B cell (primary cell): ENCODE data around the gene EPN2. TPM values are rescaled to one million over a fixed set of nuclear protein-coding genes. Genes with fewer than 3 reads are reported as not detected.

Experiments used
- ATAC-seq: fragments of 200-7000 bp; cut with Tn5 transposase; one replicate; pipeline ENCODE4 v1.10.0; 2021; ENCODE audit warnings: low read depth, mild to moderate bottlenecking, moderate number of reproducible peaks, moderate library complexity
- CTCF ChIA-PET: fragments of 350-600 bp; sonication (Branson Sonifier 250); formaldehyde crosslinking; loops from one replicate; lab custom pipeline; 2021; ENCODE audit warnings: antibody characterized with exemption, inconsistent platforms; lab: Charles Lee
- POLR2A ChIA-PET: fragments of 350-600 bp; sonication (Branson Sonifier 250); formaldehyde crosslinking; loops from one replicate; lab custom pipeline; 2021; ENCODE audit warnings: antibody characterized with exemption; lab: Charles Lee
- DNase-seq: peaks from one replicate; pipeline ENCODE4 v3.0.0; 2013
- H2AFZ ChIP-seq: 2 replicates; pipeline ENCODE4 v1.6.1; 2012; ENCODE audit warnings: mild to moderate bottlenecking, low read depth, low read length; ENCODE audit not compliant: insufficient read depth, poor library complexity, severe bottlenecking
- H3K27ac ChIP-seq, 2 donors: 1 replicate in 1 of 2; 2 replicates in 1 of 2; pipeline ENCODE4 v1.5.1; 2012 to 2013; ENCODE audit warnings: low read length in 2 of 2, mild to moderate bottlenecking in 2 of 2, moderate library complexity in 1 of 2
- H3K27me3 ChIP-seq, 4 experiments: fragments of 200-600 bp in 1 of 4; sonication (generic) in 1 of 4; replicated peaks in 1 of 4; 1 replicate in 2 of 4; 2 replicates in 2 of 4; pipeline versions ENCODE4 v1.6.1 to v1.7.0; 2013 to 2016; ENCODE audit warnings: low read length in 3 of 4, mild to moderate bottlenecking in 2 of 4, mixed read lengths in 1 of 4, moderate library complexity in 1 of 4; ENCODE audit not compliant: insufficient read depth in 4 of 4, control insufficient read depth in 3 of 4; ENCODE audit errors: control extremely low read depth in 1 of 4
- H3K36me3 ChIP-seq, 2 experiments: replicated peaks in 1 of 2; 1 replicate in 1 of 2; 2 replicates in 1 of 2; pipeline versions ENCODE4 v1.6.1 to v1.7.1; 2013; ENCODE audit warnings: low read length in 1 of 2; ENCODE audit not compliant: insufficient read depth in 2 of 2, control insufficient read depth in 1 of 2; ENCODE audit errors: control extremely low read depth in 1 of 2, extremely low read depth in 1 of 2
- H3K4me1 ChIP-seq, 2 donors: fragments of 200-600 bp in 1 of 2; sonication (generic) in 1 of 2; 1 replicate in 1 of 2; 2 replicates in 1 of 2; pipeline versions ENCODE4 v1.5.1 to v1.6.1; 2013 to 2017; ENCODE audit warnings: low read length in 2 of 2; ENCODE audit not compliant: control insufficient read depth in 2 of 2, insufficient read depth in 2 of 2
- H3K4me2 ChIP-seq: replicated peaks from 2 replicates; pipeline ENCODE3; 2012; ENCODE audit warnings: mild to moderate bottlenecking, low read depth, low read length; ENCODE audit not compliant: poor library complexity, severe bottlenecking
- H3K4me3 ChIP-seq, 5 experiments: fragments of 200-600 bp in 1 of 5; sonication (generic) in 1 of 5; 1 replicate in 3 of 5; 2 replicates in 2 of 5; pipeline versions ENCODE4 v1.5.1 to v1.7.0; 2011 to 2016; ENCODE audit warnings: low read length in 4 of 5, mild to moderate bottlenecking in 4 of 5, low read depth in 2 of 5, control low read depth in 1 of 5, moderate library complexity in 1 of 5; ENCODE audit not compliant: insufficient read depth in 1 of 5; ENCODE audit errors: control extremely low read depth in 1 of 5, extremely low read depth in 1 of 5
- H3K79me2 ChIP-seq: fragments of 200-600 bp; sonication (generic); one replicate; pipeline ENCODE4 v1.6.0; 2016; ENCODE audit warnings: low read length; ENCODE audit not compliant: control insufficient read depth, insufficient read depth
- H3K9ac ChIP-seq: fragments of 200-600 bp; sonication (generic); 2 replicates; pipeline ENCODE4 v1.6.1; 2017; ENCODE audit warnings: mild to moderate bottlenecking, low read length, moderate library complexity
- H3K9me3 ChIP-seq, 3 donors: one replicate each; pipeline versions ENCODE4 v1.6.1 to v1.7.1; 2013; ENCODE audit warnings: low read length in 2 of 3; ENCODE audit not compliant: control insufficient read depth in 2 of 3, insufficient read depth in 1 of 3; ENCODE audit errors: control extremely low read depth in 1 of 3
- H4K20me1 ChIP-seq: 2 replicates; pipeline ENCODE4 v1.6.0; 2012; ENCODE audit warnings: mild to moderate bottlenecking, low read length; ENCODE audit not compliant: insufficient read depth, control insufficient read depth, poor library complexity, severe bottlenecking
- H3K27ac Mint-ChIP-seq: one replicate; pipeline ENCODE4 v1.8.0; 2021; ENCODE audit warnings: mixed read lengths
- H3K27me3 Mint-ChIP-seq: one replicate; pipeline ENCODE4 v1.8.0; 2021; ENCODE audit warnings: mixed read lengths
- H3K4me1 Mint-ChIP-seq: one replicate; pipeline ENCODE4 v1.8.0; 2021; ENCODE audit warnings: mixed read lengths
- H3K4me3 Mint-ChIP-seq: one replicate; pipeline ENCODE4 v1.8.0; 2021; ENCODE audit warnings: mixed read lengths
- H3K9me3 Mint-ChIP-seq: one replicate; pipeline ENCODE4 v1.8.0; 2022; ENCODE audit warnings: mixed read lengths; ENCODE audit not compliant: insufficient read depth
- CTCF ChIP-seq: fragments of 200-600 bp; IDR thresholded peaks from one replicate; pipeline ENCODE4 v1.8.0; 2022; ENCODE audit warnings: antibody characterized with exemption, mild to moderate bottlenecking
- EZH2 ChIP-seq: IDR thresholded peaks from 2 replicates; pipeline ENCODE4 v1.6.1; 2012; ENCODE audit warnings: borderline replicate concordance, low read depth, mild to moderate bottlenecking, moderate library complexity, low read length; ENCODE audit not compliant: insufficient read depth, poor library complexity, severe bottlenecking
- WGBS: methylation state at CpG from one replicate; pipeline ENCODE4 v1.1.5; 2013; ENCODE audit warnings: missing lambda C conversion rate; ENCODE audit not compliant: insufficient coverage; 5-methylcytosine and 5-hydroxymethylcytosine counted together
- intact Hi-C: fragments of 100-400 bp; cut with micrococcal nuclease; formaldehyde crosslinking; loops from one replicate; pipeline ENCODE4 v1.10.0; 2022
- polyA plus RNA-seq: library from polyadenylated mRNA; depleted of rRNA; stranded (reverse); fragments of >200 nt; gene quantifications from 2 replicates; pipeline ENCODE4 v1.2.3, GENCODE V29; 2012
- total RNA-seq, 2 donors: library from RNA; stranded (reverse); fragments of 120-200 nt in 1 of 2; gene quantifications; 1 replicate in 1 of 2; 2 replicates in 1 of 2; pipeline versions ENCODE4 v1.2.3 to v1.2.4, GENCODE V29; 2013 to 2022

The EPN2 gene
- total and polyA plus RNA-seq, 2 donors (not counting 1 experiment from before 2014, with no cell fraction given) = 15.7 to 35.6 TPM

- peak overlapping the region in 1 of 2 donors; percentile 63 for H3K27ac ChIP-seq
- ChIA-PET POLR2A (no interaction called here), CTCF (interaction anchor here (1.8 to 2.0 kb wide), 2 partner anchors 68 to 100 kb away, joined by 4 to 9 read pairs; no protein-coding TSS in a partner anchor)
- peak overlapping the region; percentile 73 for H3K9ac ChIP-seq
- H3K9me3 ChIP-seq = peaks cover 0 to 5% (median 0%) of the 10 kb centered on the region in 3 donors
- peaks cover 0 to 3% (median 0%) of the 10 kb centered on the region in 4 experiments for H3K27me3 ChIP-seq
- intact Hi-C loops = no loop called here
- peak overlapping the region; percentile 88 for H3K4me2 ChIP-seq
- H3K4me3 ChIP-seq = peak overlapping the region in 4 of 5 experiments; percentile 74 to 97 (median 94)
- peak overlapping the region; percentile 89 for H2AFZ ChIP-seq
- Mint-ChIP-seq H3K4me3 (peak overlapping the region; percentile 91), H3K4me1 (peaks cover 13% of the 10 kb centered on the region), H3K27me3 (no peaks in the 10 kb centered on the region), H3K27ac (peak overlapping the region; percentile 71), H3K9me3 (no peaks in the 10 kb centered on the region)
- ATAC-seq = no peak
- no peaks in the 10 kb centered on the region for H3K36me3 ChIP-seq
- H3K79me2 ChIP-seq = peaks cover 8% of the 10 kb centered on the region
- WGBS = 36% methylated on average over 11 of the region's 21 CpGs
- DNase-seq = peak; percentile 32
- TF ChIP-seq CTCF (no peak), EZH2 (no peak)
- H3K4me1 ChIP-seq = peaks cover 5 to 11% of the 10 kb centered on the region in 2 donors
- H4K20me1 ChIP-seq = no peaks in the 10 kb centered on the region
Observed at GRCh38 chr17:19238167-19238505, 970 bp downstream of the EPN2 start.

GRCh38 chr17:19239544-19239943 lies 2.4 kb downstream of the EPN2 start:
- ChIA-PET CTCF (no interaction called here), POLR2A (interaction anchor here (0.6 to 0.7 kb wide), 2 partner anchors 95 to 233 kb away, joined by 3 read pairs; no protein-coding TSS in a partner anchor)
- peaks cover 17% of the 10 kb centered on the region for H3K4me1 Mint-ChIP-seq
- Histone ChIP-seq H3K4me1 (peaks cover 5 to 11% of the 10 kb centered on the region in 2 donors), H3K27me3 (peaks cover 0 to 3% (median 0%) of the 10 kb centered on the region in 4 experiments), H3K79me2 (peaks cover 10% of the 10 kb centered on the region), H3K27ac (no peak overlapping the region), H2AFZ (no peak overlapping the region), H3K9ac (no peak overlapping the region), H3K9me3 (peaks cover 0 to 6% (median 0%) of the 10 kb centered on the region in 3 donors), H4K20me1 (no peaks in the 10 kb centered on the region), H3K4me2 (no peak overlapping the region), H3K4me3 (no peak overlapping the region), H3K36me3 (no peaks in the 10 kb centered on the region)
- ATAC-seq = no peak
- no peak overlapping the region for H3K4me3 Mint-ChIP-seq
- H3K27me3 Mint-ChIP-seq = no peaks in the 10 kb centered on the region
- intact Hi-C loops = no loop called here
- 100% methylated on average over 3 of the region's 6 CpGs for whole genome bisulfite sequencing
- no peaks in the 10 kb centered on the region for H3K9me3 Mint-ChIP-seq
- no peak for TF ChIP-seq EZH2
- TF ChIP-seq CTCF = no peak
- no peak for DNase-seq
- H3K27ac Mint-ChIP-seq = no peak overlapping the region
